Measurements from ENCODE around the gene LRRC7.

LRRC7 gene

GRCh38 chr1:69639159-69639558 lies 71.4 kb downstream of the LRRC7 start:
- Histone ChIP-seq H3K27me3 (replicated peaks in 2 of 5; ENCODE audit: control insufficient read depth in 4 of 5, insufficient read depth in 5 of 5, low read length in 4 of 5) (no peaks in the 10 kb centered on the region), H3K4me1 (ENCODE audit: control extremely low read depth in 1 of 4, control insufficient read depth in 4 of 4, insufficient read depth in 4 of 4, low read length in 3 of 4) (no peaks in the 10 kb centered on the region), H3K4me3 (ENCODE audit: control insufficient read depth in 1 of 7, extremely low read depth in 1 of 7, insufficient read depth in 4 of 7, low read depth in 2 of 7, low read length in 6 of 7) (no peak overlapping the region), H3K27ac (ENCODE audit: insufficient read depth in 1 of 2, low read depth in 1 of 2, low read length in 2 of 2, poor library complexity in 1 of 2, severe bottlenecking in 2 of 2) (no peak overlapping the region), H3K36me3 (ENCODE audit: control insufficient read depth in 4 of 4, insufficient read depth in 4 of 4, low read length in 3 of 4) (no peaks in the 10 kb centered on the region), H3K9me3 (ENCODE audit: control extremely low read depth in 1 of 5, control insufficient read depth in 4 of 5, insufficient read depth in 2 of 5, low read depth in 1 of 5, low read length in 4 of 5) (no peaks in the 10 kb centered on the region)
- ChIA-PET POLR2A (interaction anchor here (1.4 kb wide), 1 partner anchor 1227 kb away, joined by 3 read pairs; no protein-coding TSS in a partner anchor), CTCF (interaction anchor here (0.9 kb wide), 1 partner anchor 12 kb away, joined by 3 read pairs; no protein-coding TSS in a partner anchor)
- DNase-seq: no peak

GRCh38 chr1:69643266-69643665 lies 75.5 kb downstream of the LRRC7 start:
- Histone ChIP-seq H3K4me3 (ENCODE audit: control insufficient read depth in 1 of 7, extremely low read depth in 1 of 7, insufficient read depth in 4 of 7, low read depth in 2 of 7, low read length in 6 of 7) (no peak overlapping the region), H3K27me3 (replicated peaks in 2 of 5; ENCODE audit: control insufficient read depth in 4 of 5, insufficient read depth in 5 of 5, low read length in 4 of 5) (no peaks in the 10 kb centered on the region), H3K9me3 (ENCODE audit: control extremely low read depth in 1 of 5, control insufficient read depth in 4 of 5, insufficient read depth in 2 of 5, low read depth in 1 of 5, low read length in 4 of 5) (no peaks in the 10 kb centered on the region), H3K27ac (ENCODE audit: insufficient read depth in 1 of 2, low read depth in 1 of 2, low read length in 2 of 2, poor library complexity in 1 of 2, severe bottlenecking in 2 of 2) (no peak overlapping the region), H3K4me1 (ENCODE audit: control extremely low read depth in 1 of 4, control insufficient read depth in 4 of 4, insufficient read depth in 4 of 4, low read length in 3 of 4) (no peaks in the 10 kb centered on the region), H3K36me3 (ENCODE audit: control insufficient read depth in 4 of 4, insufficient read depth in 4 of 4, low read length in 3 of 4) (no peaks in the 10 kb centered on the region)
- CTCF ChIA-PET: no interaction called here
- POLR2A ChIA-PET: no interaction called here
- DNase-seq: no peak

- POLR2A ChIA-PET: no interaction called here
- no peaks in the 10 kb centered on the region for H3K27me3 ChIP-seq (replicated peaks in 2 of 5; ENCODE audit: control insufficient read depth in 4 of 5, insufficient read depth in 5 of 5, low read length in 4 of 5)
Observed at GRCh38 chr1:69645477-69645876, 77.8 kb downstream of the LRRC7 start.

GRCh38 chr1:69648486-69648885 lies 80.8 kb downstream of the LRRC7 start:
- Histone ChIP-seq H3K4me3 (ENCODE audit: control insufficient read depth in 1 of 7, extremely low read depth in 1 of 7, insufficient read depth in 4 of 7, low read depth in 2 of 7, low read length in 6 of 7) (no peak overlapping the region), H3K27me3 (replicated peaks in 2 of 5; ENCODE audit: control insufficient read depth in 4 of 5, insufficient read depth in 5 of 5, low read length in 4 of 5) (no peaks in the 10 kb centered on the region), H3K9me3 (ENCODE audit: control extremely low read depth in 1 of 5, control insufficient read depth in 4 of 5, insufficient read depth in 2 of 5, low read depth in 1 of 5, low read length in 4 of 5) (peaks cover 0 to 2% (median 0%) of the 10 kb centered on the region in 5 experiments), H3K36me3 (ENCODE audit: control insufficient read depth in 4 of 4, insufficient read depth in 4 of 4, low read length in 3 of 4) (no peaks in the 10 kb centered on the region), H3K27ac (ENCODE audit: insufficient read depth in 1 of 2, low read depth in 1 of 2, low read length in 2 of 2, poor library complexity in 1 of 2, severe bottlenecking in 2 of 2) (no peak overlapping the region), H3K4me1 (ENCODE audit: control extremely low read depth in 1 of 4, control insufficient read depth in 4 of 4, insufficient read depth in 4 of 4, low read length in 3 of 4) (no peaks in the 10 kb centered on the region)
- ChIA-PET CTCF (no interaction called here), POLR2A (no interaction called here)
- no peak for DNase-seq

More at GRCh38 chr1:69645477-69645876, 77.8 kb downstream of the LRRC7 start:
- H3K4me3 ChIP-seq (ENCODE audit: control insufficient read depth in 1 of 7, extremely low read depth in 1 of 7, insufficient read depth in 4 of 7, low read depth in 2 of 7, low read length in 6 of 7): no peak overlapping the region
- H3K27ac ChIP-seq (ENCODE audit: insufficient read depth in 1 of 2, low read depth in 1 of 2, low read length in 2 of 2, poor library complexity in 1 of 2, severe bottlenecking in 2 of 2): no peak overlapping the region
- H3K36me3 ChIP-seq (ENCODE audit: control insufficient read depth in 4 of 4, insufficient read depth in 4 of 4, low read length in 3 of 4): no peaks in the 10 kb centered on the region
- H3K9me3 ChIP-seq (ENCODE audit: control extremely low read depth in 1 of 5, control insufficient read depth in 4 of 5, insufficient read depth in 2 of 5, low read depth in 1 of 5, low read length in 4 of 5): peaks cover 0 to 2% (median 0%) of the 10 kb centered on the region in 5 experiments
- no peak for DNase-seq
- H3K4me1 ChIP-seq (ENCODE audit: control extremely low read depth in 1 of 4, control insufficient read depth in 4 of 4, insufficient read depth in 4 of 4, low read length in 3 of 4): no peaks in the 10 kb centered on the region
- CTCF ChIA-PET: interaction anchor here (1.1 kb wide), 1 partner anchor 16 kb away, joined by 3 read pairs; no protein-coding TSS in a partner anchor
- no CpG with 5 or more reads among the region's 1 CpG for WGBS (ENCODE audit: insufficient coverage)

- 94% methylated on average over 3 of the region's 5 CpGs for whole genome bisulfite sequencing (ENCODE audit: insufficient coverage)
- no peaks in the 10 kb centered on the region for H3K27me3 ChIP-seq (replicated peaks in 2 of 5; ENCODE audit: control insufficient read depth in 4 of 5, insufficient read depth in 5 of 5, low read length in 4 of 5)
- DNase-seq: no peak
- POLR2A ChIA-PET: no interaction called here
- peaks cover 0 to 2% (median 0%) of the 10 kb centered on the region in 5 experiments for H3K9me3 ChIP-seq (ENCODE audit: control extremely low read depth in 1 of 5, control insufficient read depth in 4 of 5, insufficient read depth in 2 of 5, low read depth in 1 of 5, low read length in 4 of 5)
- H3K36me3 ChIP-seq (ENCODE audit: control insufficient read depth in 4 of 4, insufficient read depth in 4 of 4, low read length in 3 of 4): no peaks in the 10 kb centered on the region
- no peaks in the 10 kb centered on the region for H3K4me1 ChIP-seq (ENCODE audit: control extremely low read depth in 1 of 4, control insufficient read depth in 4 of 4, insufficient read depth in 4 of 4, low read length in 3 of 4)
- H3K4me3 ChIP-seq (ENCODE audit: control insufficient read depth in 1 of 7, extremely low read depth in 1 of 7, insufficient read depth in 4 of 7, low read depth in 2 of 7, low read length in 6 of 7): no peak overlapping the region
- CTCF ChIA-PET: no interaction called here
- no peak overlapping the region for H3K27ac ChIP-seq (ENCODE audit: insufficient read depth in 1 of 2, low read depth in 1 of 2, low read length in 2 of 2, poor library complexity in 1 of 2, severe bottlenecking in 2 of 2)
Observed at GRCh38 chr1:69649383-69649990, 81.8 kb downstream of the LRRC7 start.

GRCh38 chr1:69650779-69651178 lies 83.1 kb downstream of the LRRC7 start:
- no peak for DNase-seq
- ChIA-PET POLR2A (no interaction called here), CTCF (interaction anchor here (0.8 kb wide), 1 partner anchor 11 kb away, joined by 3 read pairs; no protein-coding TSS in a partner anchor)
- WGBS (ENCODE audit: insufficient coverage): 100% methylated on average over 1 of the region's 3 CpGs
- H3K27ac ChIP-seq (ENCODE audit: insufficient read depth in 1 of 2, low read depth in 1 of 2, low read length in 2 of 2, poor library complexity in 1 of 2, severe bottlenecking in 2 of 2): no peak overlapping the region
- no peaks in the 10 kb centered on the region for H3K4me1 ChIP-seq (ENCODE audit: control extremely low read depth in 1 of 4, control insufficient read depth in 4 of 4, insufficient read depth in 4 of 4, low read length in 3 of 4)
- peaks cover 0 to 2% (median 0%) of the 10 kb centered on the region in 5 experiments for H3K9me3 ChIP-seq (ENCODE audit: control extremely low read depth in 1 of 5, control insufficient read depth in 4 of 5, insufficient read depth in 2 of 5, low read depth in 1 of 5, low read length in 4 of 5)
- H3K27me3 ChIP-seq (replicated peaks in 2 of 5; ENCODE audit: control insufficient read depth in 4 of 5, insufficient read depth in 5 of 5, low read length in 4 of 5): no peaks in the 10 kb centered on the region
- H3K4me3 ChIP-seq (ENCODE audit: control insufficient read depth in 1 of 7, extremely low read depth in 1 of 7, insufficient read depth in 4 of 7, low read depth in 2 of 7, low read length in 6 of 7): no peak overlapping the region
- H3K36me3 ChIP-seq (ENCODE audit: control insufficient read depth in 4 of 4, insufficient read depth in 4 of 4, low read length in 3 of 4): no peaks in the 10 kb centered on the region

- Histone ChIP-seq H3K36me3 (ENCODE audit: control insufficient read depth in 4 of 4, insufficient read depth in 4 of 4, low read length in 3 of 4) (no peaks in the 10 kb centered on the region), H3K27ac (ENCODE audit: insufficient read depth in 1 of 2, low read depth in 1 of 2, low read length in 2 of 2, poor library complexity in 1 of 2, severe bottlenecking in 2 of 2) (no peak overlapping the region), H3K27me3 (replicated peaks in 2 of 5; ENCODE audit: control insufficient read depth in 4 of 5, insufficient read depth in 5 of 5, low read length in 4 of 5) (no peaks in the 10 kb centered on the region), H3K4me3 (ENCODE audit: control insufficient read depth in 1 of 7, extremely low read depth in 1 of 7, insufficient read depth in 4 of 7, low read depth in 2 of 7, low read length in 6 of 7) (no peak overlapping the region), H3K9me3 (ENCODE audit: control extremely low read depth in 1 of 5, control insufficient read depth in 4 of 5, insufficient read depth in 2 of 5, low read depth in 1 of 5, low read length in 4 of 5) (peaks cover 0 to 2% (median 0%) of the 10 kb centered on the region in 5 experiments), H3K4me1 (ENCODE audit: control extremely low read depth in 1 of 4, control insufficient read depth in 4 of 4, insufficient read depth in 4 of 4, low read length in 3 of 4) (no peaks in the 10 kb centered on the region)
- WGBS (ENCODE audit: insufficient coverage): 83% methylated on average over 1 of the region's 1 CpG
- ChIA-PET CTCF (no interaction called here), POLR2A (no interaction called here)
- no peak for DNase-seq
Observed at GRCh38 chr1:69651656-69652055, 83.9 kb downstream of the LRRC7 start.
